Measurements from ENCODE around the gene HBA2. TPM values are rescaled to one million over a fixed set of nuclear protein-coding genes. Genes with fewer than 3 reads are reported as not detected.
A peak's percentile ranks its signal among the peaks of the same experiment; 100 is the strongest.

Gene HBA2
- total and polyA plus RNA-seq, 12 donors: 1.9 to 1,723 (median 36.9) TPM; not detected in 2

DNA sequence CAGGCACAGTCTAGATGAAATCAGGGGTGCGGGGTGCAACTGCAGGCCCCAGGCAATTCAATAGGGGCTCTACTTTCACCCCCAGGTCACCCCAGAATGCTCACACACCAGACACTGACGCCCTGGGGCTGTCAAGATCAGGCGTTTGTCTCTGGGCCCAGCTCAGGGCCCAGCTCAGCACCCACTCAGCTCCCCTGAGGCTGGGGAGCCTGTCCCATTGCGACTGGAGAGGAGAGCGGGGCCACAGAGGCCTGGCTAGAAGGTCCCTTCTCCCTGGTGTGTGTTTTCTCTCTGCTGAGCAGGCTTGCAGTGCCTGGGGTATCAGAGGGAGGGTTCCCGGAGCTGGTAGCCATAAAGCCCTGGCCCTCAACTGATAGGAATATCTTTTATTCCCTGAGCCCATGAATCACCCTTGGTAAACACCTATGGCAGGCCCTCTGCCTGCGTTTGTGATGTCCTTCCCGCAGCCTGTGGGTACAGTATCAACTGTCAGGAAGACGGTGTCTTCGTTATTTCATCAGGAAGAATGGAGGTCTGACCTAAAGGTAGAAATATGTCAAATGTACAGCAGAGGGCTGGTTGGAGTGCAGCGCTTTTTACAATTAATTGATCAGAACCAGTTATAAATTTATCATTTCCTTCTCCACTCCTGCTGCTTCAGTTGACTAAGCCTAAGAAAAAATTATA, 5.4 kb downstream of the HBA2 start:
- intact Hi-C loops (cut with DNase I): no loop called here
- Histone ChIP-seq H3K4me1 (replicated peaks in 1 of 2) (peaks cover 5 to 17% of the 10 kb centered on the region in 2 donors), H3K36me3 (replicated peaks in 1 of 2) (no peaks in the 10 kb centered on the region), H3K27ac (no peak overlapping the region), H3K4me3 (no peak overlapping the region), H3K27me3 (peaks cover 53% of the 10 kb centered on the region), H3K9me3 (replicated peaks in 1 of 3) (no peaks in the 10 kb centered on the region)
- 64 to 72% (median 69%) methylated on average over 8 to 11 of the region's 11 CpGs for WGBS, 4 donors
- no peak for DNase-seq
- no peak for TF ChIP-seq POLR2A (IDR thresholded peaks at IDR 0.05)
- TF ChIP-seq, protein P1, sequence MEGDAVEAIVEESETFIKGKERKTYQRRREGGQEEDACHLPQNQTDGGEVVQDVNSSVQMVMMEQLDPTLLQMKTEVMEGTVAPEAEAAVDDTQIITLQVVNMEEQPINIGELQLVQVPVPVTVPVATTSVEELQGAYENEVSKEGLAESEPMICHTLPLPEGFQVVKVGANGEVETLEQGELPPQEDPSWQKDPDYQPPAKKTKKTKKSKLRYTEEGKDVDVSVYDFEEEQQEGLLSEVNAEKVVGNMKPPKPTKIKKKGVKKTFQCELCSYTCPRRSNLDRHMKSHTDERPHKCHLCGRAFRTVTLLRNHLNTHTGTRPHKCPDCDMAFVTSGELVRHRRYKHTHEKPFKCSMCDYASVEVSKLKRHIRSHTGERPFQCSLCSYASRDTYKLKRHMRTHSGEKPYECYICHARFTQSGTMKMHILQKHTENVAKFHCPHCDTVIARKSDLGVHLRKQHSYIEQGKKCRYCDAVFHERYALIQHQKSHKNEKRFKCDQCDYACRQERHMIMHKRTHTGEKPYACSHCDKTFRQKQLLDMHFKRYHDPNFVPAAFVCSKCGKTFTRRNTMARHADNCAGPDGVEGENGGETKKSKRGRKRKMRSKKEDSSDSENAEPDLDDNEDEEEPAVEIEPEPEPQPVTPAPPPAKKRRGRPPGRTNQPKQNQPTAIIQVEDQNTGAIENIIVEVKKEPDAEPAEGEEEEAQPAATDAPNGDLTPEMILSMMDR (IDR thresholded peaks at IDR 0.05): no peak

DNA sequence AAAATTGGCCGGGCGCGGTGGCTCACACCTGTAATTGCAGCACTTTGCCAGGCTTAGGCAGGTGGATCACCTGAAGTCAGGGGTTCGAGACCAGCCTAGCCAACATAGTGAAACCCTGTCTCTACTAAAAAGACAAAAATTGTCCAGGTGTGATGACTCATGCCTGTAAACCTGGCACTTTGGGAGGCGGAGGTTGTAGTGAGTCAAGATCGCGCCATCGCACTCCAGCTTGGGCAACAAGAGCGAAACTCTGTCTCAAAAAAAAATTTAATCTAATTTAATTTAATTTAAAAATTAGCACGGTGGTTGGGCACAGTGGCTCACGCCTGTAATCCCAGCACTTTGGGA, 6.0 kb downstream of the HBA2 start:
- Histone ChIP-seq H3K4me1 (replicated peaks in 1 of 2) (peaks cover 5 to 17% of the 10 kb centered on the region in 2 donors), H3K9me3 (replicated peaks in 1 of 3) (no peaks in the 10 kb centered on the region), H3K27ac (no peak overlapping the region), H3K36me3 (replicated peaks in 1 of 2) (no peaks in the 10 kb centered on the region), H3K27me3 (peaks cover 53% of the 10 kb centered on the region), H3K4me3 (no peak overlapping the region)
- no peak for DNase-seq
- WGBS, 4 donors: 78 to 84% (median 80%) methylated on average over 11 of the region's 11 CpGs
- intact Hi-C loops (cut with DNase I): no loop called here
- TF ChIP-seq, protein P1 (IDR thresholded peaks at IDR 0.05): no peak
- TF ChIP-seq POLR2A (IDR thresholded peaks at IDR 0.05): no peak

DNA sequence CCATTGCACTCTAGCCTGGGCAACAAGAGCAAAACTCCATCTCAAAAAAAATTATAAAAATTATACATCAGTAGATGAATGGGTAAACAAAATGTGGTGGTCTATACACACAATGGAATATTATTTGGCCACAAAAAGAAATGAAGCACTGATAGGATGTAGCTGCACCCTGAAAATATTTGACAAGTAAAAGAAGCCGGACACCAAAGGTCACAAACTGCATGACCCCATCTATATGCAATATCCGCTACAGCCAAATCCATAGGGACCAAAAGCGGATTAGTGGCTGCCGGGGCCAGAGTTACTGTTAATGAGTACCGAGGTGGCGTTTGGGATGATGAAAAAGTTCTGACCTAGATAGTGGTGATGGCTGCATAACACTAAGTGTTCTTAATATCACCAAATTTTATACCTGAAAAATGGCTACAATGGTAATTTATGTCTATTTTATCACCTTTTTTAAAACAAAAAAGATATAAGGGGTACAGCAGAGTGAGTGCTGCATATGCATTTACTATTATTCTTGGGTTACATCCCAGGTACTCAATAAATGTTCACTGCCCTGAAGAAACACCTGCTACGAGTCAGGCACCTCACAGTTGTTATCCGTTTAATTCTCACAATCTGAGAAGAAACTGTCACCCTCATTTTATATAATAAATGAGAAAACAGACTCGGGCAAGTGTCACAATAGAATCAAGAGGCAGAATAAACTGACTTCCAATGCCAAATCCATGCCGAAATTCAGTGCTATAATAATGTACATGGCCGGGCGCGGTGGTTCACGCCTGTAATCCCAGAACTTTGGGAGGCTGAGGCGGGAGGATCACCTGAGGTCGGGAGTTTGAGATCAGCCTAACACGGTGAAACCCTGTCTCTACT, 6.8 kb downstream of the HBA2 start:
- DNase-seq: no peak
- Histone ChIP-seq H3K27ac (no peak overlapping the region), H3K9me3 (replicated peaks in 1 of 3) (no peaks in the 10 kb centered on the region), H3K36me3 (replicated peaks in 1 of 2) (no peaks in the 10 kb centered on the region), H3K4me1 (replicated peaks in 1 of 2) (peaks cover 5 to 17% of the 10 kb centered on the region in 2 donors), H3K27me3 (peaks cover 52% of the 10 kb centered on the region), H3K4me3 (no peak overlapping the region)
- 72 to 78% (median 76%) methylated on average over 17 of the region's 17 CpGs for WGBS, 4 donors
- TF ChIP-seq POLR2A (IDR thresholded peaks at IDR 0.05): no peak
- TF ChIP-seq, protein P1 (IDR thresholded peaks at IDR 0.05): no peak
- intact Hi-C loops (cut with DNase I): loop anchor here in 1 of 2 donors (5.0 kb wide), 1 partner anchor 72 kb away; no protein-coding TSS in a partner anchor

DNA sequence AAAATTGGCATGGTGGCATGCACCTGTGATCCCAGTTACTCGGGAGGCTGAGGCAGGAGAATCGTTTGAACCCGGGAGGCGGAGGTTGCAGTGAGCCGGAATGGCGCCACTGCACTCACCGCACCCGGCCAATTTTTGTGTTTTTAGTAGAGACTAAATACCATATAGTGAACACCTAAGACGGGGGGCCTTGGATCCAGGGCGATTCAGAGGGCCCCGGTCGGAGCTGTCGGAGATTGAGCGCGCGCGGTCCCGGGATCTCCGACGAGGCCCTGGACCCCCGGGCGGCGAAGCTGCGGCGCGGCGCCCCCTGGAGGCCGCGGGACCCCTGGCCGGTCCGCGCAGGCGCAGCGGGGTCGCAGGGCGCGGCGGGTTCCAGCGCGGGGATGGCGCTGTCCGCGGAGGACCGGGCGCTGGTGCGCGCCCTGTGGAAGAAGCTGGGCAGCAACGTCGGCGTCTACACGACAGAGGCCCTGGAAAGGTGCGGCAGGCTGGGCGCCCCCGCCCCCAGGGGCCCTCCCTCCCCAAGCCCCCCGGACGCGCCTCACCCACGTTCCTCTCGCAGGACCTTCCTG, 7.5 kb downstream of the HBA2 start, which contains the start of gene HBQ1:
TSS of gene HBQ1 (plus strand) at position 359 of the 575 bp plus-strand sequence. CDS start at position 387, 28 bp downstream.
- Histone ChIP-seq H3K9me3 (replicated peaks in 1 of 3) (no peaks in the 10 kb centered on the region), H3K27ac (no peak within 1 kb of the TSS), H3K4me3 (peak within 1 kb of the TSS in 1 of 4 donors; percentile 33), H3K36me3 (replicated peaks in 1 of 2) (no peaks in the 10 kb centered on the region), H3K4me1 (replicated peaks in 1 of 2) (peaks cover 5 to 17% of the 10 kb centered on the region in 2 donors), H3K27me3 (peaks cover 45% of the 10 kb centered on the region)
- DNase-seq: no peak
- intact Hi-C loops (cut with DNase I): loop anchor here in 1 of 2 donors (5.0 kb wide), 1 partner anchor 73 kb away; no protein-coding TSS in a partner anchor
- TF ChIP-seq, protein P1 (IDR thresholded peaks at IDR 0.05): peak in 2 of 6 experiments; percentile 36 to 50
- no peak for TF ChIP-seq POLR2A (IDR thresholded peaks at IDR 0.05)
- WGBS, 4 donors: 3 to 15% (median 9%) methylated on average over 6 to 59 of the region's 59 CpGs
